Measurements from ENCODE around the gene NAA25. TPM values are rescaled to one million over a fixed set of nuclear protein-coding genes. Genes with fewer than 3 reads are reported as not detected.
"Not testable (repeated sequence)": the region's sequence is repeated elsewhere in the genome, so short reads cannot be mapped to it uniquely, and the experiment has no call there.

Gene NAA25
- total RNA-seq, 1 experiment from 2014 or later = 14.1 TPM

- no peak for DNase-seq (ENCODE audit: low spot score)
Measured at GRCh38 chr12:112061137-112061536, 47.4 kb downstream of the NAA25 start.

- DNase-seq (ENCODE audit: low spot score) = no peak
Measured at GRCh38 chr12:112049351-112049750, 59.2 kb downstream of the NAA25 start.

- no peak for DNase-seq (ENCODE audit: low spot score)
Measured at GRCh38 chr12:112046003-112046402, 62.6 kb downstream of the NAA25 start.

GRCh38 chr12:112036614-112037013 is 72.0 kb downstream of the NAA25 start:
- not testable (repeated sequence) for DNase-seq (ENCODE audit: low spot score)

- DNase-seq (ENCODE audit: low spot score) = no peak
Measured at GRCh38 chr12:112035219-112035785, 73.3 kb downstream of the NAA25 start.

DNA sequence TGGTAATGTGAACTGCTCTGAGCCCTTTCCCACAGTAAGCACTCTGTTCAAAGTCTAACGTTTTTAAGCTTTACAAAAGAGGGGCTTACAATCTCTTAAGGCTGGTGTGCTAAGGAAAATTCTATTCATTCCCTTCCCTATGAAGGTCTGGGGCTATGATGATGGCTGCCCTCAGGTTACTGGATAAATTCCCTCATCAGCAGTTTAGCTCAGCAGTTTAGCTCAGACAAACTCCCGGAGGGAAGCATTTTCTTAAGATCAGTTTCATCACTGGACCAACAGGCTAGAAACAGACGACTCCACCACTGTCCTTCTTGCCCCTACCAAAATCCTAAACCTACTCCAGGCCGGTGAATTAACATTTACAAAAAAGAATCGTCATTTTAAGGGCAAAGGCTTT is 76.3 kb downstream of the NAA25 start:
- DNase-seq (ENCODE audit: low spot score) = no peak

GRCh38 chr12:112031472-112031871 is 77.1 kb downstream of the NAA25 start:
- DNase-seq (ENCODE audit: low spot score) = no peak

GRCh38 chr12:112029301-112029700 is 79.3 kb downstream of the NAA25 start:
- DNase-seq (ENCODE audit: low spot score) = no peak

DNA sequence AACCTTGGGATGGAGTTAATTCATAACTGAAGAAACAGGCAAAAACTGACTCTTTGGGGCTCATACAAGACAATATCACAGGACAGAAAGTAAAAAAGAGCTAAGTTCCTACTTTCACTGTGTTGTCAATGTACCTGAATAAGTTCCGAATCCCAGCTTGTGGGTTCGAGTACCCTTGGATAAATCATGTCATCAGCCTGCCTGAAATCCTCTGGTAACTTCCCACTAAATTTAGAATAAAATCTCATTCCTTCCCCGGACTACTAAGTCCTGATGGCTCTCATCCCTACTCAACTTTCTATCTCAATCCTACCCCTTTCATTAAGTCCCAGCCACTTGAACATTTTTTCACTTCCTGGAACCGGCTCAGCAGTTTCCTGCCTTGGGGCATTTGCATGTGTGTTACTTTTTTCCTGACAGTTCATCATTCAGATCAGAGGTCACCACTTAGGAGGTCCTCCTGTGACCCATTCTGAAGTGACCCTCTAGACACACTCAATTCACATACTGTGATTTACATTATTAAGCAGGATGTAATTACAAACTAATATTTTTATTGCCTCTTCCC is 82.7 kb downstream of the NAA25 start:
- no peak for DNase-seq (ENCODE audit: low spot score)

DNA sequence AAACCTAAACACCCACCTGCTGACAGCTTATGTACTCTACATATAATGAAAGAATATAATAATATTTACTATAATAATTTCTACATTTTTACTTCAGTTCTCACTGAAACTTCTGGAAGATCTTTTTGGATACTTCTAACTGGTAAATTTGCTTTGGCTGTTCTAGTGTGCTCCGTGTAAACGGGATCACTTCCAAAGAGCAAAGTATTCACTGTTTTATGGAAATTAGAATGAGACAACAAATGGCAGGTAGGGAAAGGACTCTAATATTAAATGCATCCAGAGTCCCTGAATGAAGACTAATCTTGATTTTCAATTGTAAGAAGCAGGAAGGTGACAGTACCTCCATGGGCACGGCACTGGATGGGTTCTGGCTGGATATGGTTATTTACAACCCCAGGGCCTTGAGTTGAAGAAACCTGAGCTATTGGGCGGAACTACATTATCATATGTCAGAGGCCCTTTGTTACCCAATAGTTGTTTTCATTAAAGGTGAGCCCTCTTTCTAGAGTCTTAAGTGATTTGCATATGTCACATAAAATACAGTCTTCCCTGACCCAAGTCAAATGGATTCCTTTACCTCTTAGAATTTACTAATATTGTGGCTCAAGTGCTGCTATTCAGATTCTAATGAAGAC is 84.7 kb downstream of the NAA25 start:
- no peak for DNase-seq (ENCODE audit: low spot score)

DNA sequence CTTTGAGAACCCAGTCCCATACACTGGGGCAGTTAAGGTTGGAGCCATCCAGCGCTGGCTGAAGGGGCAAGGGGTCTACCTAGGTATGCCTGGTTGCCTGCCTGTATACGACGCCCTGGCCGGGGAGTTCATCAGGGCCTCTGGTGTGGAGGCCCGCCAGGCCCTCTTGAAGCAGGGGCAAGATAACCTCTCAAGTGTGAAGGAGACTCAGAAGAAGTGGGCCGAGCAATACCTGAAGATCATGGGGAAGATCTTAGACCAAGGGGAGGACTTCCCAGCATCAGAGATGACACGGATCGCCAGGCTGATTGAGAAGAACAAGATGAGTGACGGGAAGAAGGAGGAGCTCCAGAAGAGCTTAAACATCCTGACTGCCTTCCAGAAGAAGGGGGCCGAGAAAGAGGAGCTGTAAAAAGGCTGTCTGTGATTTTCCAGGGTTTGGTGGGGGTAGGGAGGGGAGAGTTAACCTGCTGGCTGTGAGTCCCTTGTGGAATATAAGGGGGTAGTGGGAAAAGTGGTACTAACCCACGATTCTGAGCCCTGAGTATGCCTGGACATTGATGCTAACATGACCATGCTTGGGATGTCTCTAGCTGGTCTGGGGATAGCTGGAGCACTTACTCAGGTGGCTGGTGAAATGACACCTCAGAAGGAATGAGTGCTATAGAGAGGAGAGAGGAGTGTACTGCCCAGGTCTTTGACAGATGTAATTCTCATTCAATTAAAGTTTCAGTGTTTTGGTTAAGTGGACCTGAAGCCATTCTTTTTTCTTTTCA is 86.2 kb downstream of the NAA25 start:
- DNase-seq (ENCODE audit: low spot score) = no peak

- no peak for DNase-seq (ENCODE audit: low spot score)
Measured at GRCh38 chr12:112020947-112021457, 87.6 kb downstream of the NAA25 start.

DNA sequence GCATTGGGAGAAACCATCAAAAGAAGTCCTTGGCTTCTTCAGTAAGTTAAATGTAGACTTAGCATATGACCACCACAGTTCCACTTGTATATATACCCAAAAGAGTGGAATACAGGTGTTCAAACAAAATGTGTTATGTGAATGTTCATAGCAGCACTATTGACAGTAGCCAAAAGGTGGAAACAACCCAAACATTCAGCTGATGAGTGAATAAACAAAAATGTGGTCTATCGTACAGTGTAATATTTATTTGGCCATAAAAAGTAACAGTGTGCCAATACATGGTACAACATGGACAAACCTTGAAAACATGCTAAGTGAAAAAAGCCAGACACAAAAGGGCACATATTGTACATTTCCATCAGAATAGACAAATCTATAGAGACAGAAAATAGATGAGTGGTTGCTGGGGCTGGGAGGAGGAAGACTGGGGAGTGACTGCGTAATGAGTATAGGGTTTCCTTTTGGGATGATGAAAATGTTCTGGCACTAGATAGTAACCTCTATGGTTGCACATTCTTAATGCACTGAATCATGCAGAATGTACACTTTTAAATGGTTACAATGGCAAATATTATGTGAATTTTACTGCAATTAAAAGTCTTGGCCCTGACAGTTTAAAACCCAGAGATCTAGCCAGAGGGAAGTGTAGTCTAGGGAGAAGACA is 89.9 kb downstream of the NAA25 start:
- no peak for DNase-seq (ENCODE audit: low spot score)

- DNase-seq (ENCODE audit: low spot score) = no peak
Measured at GRCh38 chr12:112017041-112017440, 91.5 kb downstream of the NAA25 start.

GRCh38 chr12:112015938-112016337 is 92.6 kb downstream of the NAA25 start:
- DNase-seq (ENCODE audit: low spot score) = no peak

DNA sequence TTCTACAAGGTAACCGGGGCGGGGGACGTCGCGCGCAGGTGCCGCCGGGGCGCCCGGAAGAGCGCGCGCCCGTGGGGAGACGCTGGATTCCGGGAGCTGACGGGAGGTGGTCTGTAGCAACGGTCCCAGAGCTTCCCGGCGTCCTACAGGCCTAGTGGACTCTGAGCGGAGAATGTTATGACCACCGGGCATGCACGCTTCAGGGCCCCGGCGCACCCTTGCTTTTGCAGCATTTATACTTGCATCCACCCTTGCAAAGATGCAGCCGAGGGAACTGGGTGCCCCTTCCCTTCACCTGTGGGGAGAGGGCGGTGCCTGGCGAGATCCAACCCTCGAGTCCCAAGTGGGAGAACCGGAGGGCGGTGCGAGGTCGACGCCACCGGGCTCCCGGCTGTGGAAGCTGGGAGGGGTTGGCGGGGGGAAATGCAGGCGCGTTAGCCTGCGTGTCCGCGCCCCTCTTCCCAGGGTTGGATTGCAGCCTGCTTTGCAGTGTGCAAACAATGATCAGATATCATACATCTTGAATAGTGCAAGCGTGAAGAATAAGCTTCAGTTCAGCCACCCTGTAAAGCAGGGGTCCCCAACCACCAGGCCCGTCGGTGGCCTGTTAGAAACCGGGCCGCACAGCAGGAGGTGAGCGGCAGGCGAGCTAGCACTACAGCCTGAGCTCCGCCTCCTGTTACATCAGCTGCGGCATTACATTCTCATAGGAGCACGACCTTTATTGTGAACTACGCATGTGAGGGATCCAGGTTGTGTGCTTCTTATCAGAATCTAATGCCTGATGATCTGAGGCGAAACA is 94.8 kb downstream of the NAA25 start:
- peak; percentile 70 for DNase-seq (ENCODE audit: low spot score)

DNA sequence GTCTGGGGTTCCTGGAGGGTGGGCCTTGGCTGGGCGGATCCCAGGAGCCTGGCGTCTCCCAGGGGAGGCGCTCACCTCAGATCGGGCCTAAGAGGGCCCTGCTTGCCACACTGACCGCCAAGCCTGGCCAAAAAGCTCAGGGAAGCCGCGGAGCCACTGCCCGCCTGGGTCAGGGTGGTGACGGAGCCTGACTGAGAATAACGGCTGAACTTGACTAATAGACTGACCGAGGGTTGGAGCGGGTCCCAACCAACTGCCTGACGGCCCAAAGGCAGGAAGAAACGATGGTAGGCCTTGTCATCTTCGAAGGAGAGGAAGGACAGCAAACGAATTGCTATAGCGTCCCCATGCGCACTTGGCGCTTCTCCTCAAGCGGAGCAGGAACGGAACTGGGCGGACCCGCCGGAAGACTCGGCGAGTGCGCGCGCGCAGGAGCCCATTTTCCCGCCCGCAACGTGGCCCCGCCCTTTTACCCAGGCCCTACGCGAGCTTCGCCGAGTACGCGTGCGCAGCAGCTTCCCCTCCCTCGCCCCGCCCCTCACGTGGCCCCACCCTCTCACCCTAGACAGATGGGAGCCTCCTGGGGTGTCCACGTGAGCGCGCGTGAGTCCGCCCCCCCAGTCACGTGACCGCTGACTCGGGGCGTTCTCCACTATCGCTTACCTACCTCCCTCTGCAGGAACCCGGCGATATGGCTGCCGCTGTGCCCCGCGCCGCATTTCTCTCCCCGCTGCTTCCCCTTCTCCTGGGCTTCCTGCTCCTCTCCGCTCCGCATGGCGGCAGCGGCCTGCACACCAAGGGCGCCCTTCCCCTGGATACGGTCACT is 95.6 kb downstream of the NAA25 start, which contains the start of the genes ERP29 and TMEM116:
Gene ERP29, plus strand, starts transcription at position 652 of the 826 bp plus-strand sequence. Its CDS starts 40 bp downstream, at position 692.
Gene TMEM116, minus strand, starts transcription at position 391 of the 826 bp plus-strand sequence. CDS start 7,895 bp downstream, outside the sequence.
- peak; percentile 97 for DNase-seq (ENCODE audit: low spot score)

DNA sequence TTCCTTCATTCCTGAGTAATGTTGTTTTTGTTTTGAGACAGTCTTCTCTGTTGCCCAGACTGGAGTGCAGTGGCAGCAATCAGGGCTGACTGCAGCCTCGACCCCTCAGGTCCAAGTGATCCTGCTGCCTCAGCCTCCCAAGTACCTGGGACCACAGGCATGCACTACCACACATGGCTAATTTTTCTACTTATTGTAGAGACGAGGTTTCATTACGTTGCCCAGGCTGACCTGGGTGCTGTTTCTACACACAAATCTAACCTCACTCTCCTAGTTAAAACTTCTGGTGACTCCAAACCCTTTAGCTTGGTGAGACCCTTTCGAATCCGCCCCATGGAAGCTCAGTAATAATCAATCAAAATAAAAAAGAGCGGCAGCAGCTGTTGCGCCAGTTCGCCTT is 96.9 kb downstream of the NAA25 start:
- no peak for DNase-seq (ENCODE audit: low spot score)

DNA sequence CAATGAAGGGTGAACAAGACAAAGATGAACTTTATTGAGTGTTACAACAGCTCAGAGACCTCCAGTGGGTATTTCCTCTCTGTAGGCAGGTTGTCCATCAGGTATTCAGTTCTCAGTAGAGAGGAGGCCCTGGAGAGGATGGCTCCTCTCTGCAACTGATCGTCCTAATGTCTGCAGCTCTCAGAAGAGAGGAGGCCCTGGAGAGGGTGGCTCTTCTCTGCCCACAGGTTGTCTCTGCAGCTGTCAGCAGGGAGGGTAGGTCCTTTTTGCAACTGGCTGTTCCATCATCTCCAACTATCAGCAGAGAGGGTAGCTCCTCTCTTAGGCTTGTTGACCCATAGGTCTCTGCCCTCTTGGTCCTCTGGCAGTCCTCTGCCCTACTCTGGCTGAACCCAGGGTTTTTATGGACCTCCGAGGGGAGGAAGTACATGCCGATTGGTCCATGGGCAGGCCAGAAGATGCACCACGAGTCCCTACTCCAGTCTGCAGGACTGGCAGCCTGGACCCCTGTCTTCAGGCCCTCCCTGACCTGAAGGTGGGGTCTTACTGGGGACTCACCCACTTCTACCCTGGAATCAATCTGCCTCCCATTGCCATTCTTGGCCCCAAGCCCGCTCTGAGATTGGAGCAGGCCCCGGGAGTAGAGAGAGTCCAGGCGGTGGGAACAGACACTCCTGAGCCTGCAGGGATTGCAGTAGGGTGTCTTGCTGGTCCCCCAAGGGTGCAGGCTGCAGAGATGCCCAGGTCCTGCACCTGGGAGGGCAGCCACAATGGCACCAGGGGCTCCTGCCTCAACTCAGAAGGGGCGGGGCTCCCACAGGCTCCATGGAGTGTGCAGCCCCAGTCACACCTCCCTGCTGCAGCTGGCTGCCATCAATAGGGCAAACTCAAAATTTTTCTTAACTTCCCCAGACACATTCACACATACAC is 97.9 kb downstream of the NAA25 start:
- DNase-seq (ENCODE audit: low spot score) = no peak

Measured in H4 (cell line).